SK-N-SH treated with all-trans-retinoic acid at 6 μM for 48 hours (cell line): Measurements from ENCODE around the gene NTMT1.

ENCODE experiments used
- ARNTL ChIP-seq: fragments of 450-650 bp; formaldehyde crosslinking; IDR thresholded peaks from 2 replicates; pipeline ENCODE4 v1.5.0; 2020; ENCODE audit warnings: low read depth, mild to moderate bottlenecking, moderate library complexity, borderline replicate concordance
- CSDC2 ChIP-seq: fragments of 250-450 bp; sonication (Bioruptor Pico); IDR thresholded peaks from 2 replicates; pipeline ENCODE4 v1.5.0; 2020; ENCODE audit warnings: mild to moderate bottlenecking, moderate library complexity
- ESRRG ChIP-seq: fragments of 250-450 bp; sonication (Bioruptor Pico); IDR thresholded peaks from 2 replicates; pipeline ENCODE4 v1.6.1; 2021; ENCODE audit warnings: mild to moderate bottlenecking
- PPARA ChIP-seq: fragments of 250-450 bp; sonication (Bioruptor Pico); IDR thresholded peaks from 2 replicates; pipeline ENCODE4 v1.5.0; 2020; ENCODE audit warnings: mild to moderate bottlenecking, borderline replicate concordance
- RARB ChIP-seq: fragments of 250-450 bp; sonication (Bioruptor Pico); IDR thresholded peaks from 2 replicates; pipeline ENCODE4 v1.8.0; 2021; ENCODE audit warnings: mild to moderate bottlenecking, moderate library complexity
- TOX ChIP-seq: fragments of 250-450 bp; sonication (Bioruptor Pico); IDR thresholded peaks from 2 replicates; pipeline ENCODE4 v1.8.0; 2021; ENCODE audit warnings: mild to moderate bottlenecking, moderate library complexity, borderline replicate concordance
- ZC3H10 ChIP-seq: fragments of 250-450 bp; sonication (Bioruptor Pico); IDR thresholded peaks from 2 replicates; pipeline ENCODE4 v1.5.1; 2021; ENCODE audit warnings: mild to moderate bottlenecking, moderate library complexity
- ZFP3 ChIP-seq: fragments of 250-450 bp; sonication (Bioruptor Pico); IDR thresholded peaks from 2 replicates; pipeline ENCODE4 v1.5.0; 2020; ENCODE audit warnings: mild to moderate bottlenecking, moderate library complexity
- ZNF565 ChIP-seq: fragments of 450-650 bp; formaldehyde crosslinking; conservative IDR thresholded peaks from 2 replicates; pipeline ENCODE4 v1.5.0; 2020; ENCODE audit warnings: low read depth, mild to moderate bottlenecking, moderate library complexity
- ZNF8 ChIP-seq: fragments of 450-650 bp; formaldehyde crosslinking; IDR thresholded peaks from 2 replicates; pipeline ENCODE4 v1.5.0; 2020; ENCODE audit warnings: mild to moderate bottlenecking, moderate library complexity
- TF ChIP-seq, protein P1 (sequence below): fragments of 250-450 bp; sonication (Bioruptor Pico); IDR thresholded peaks from 2 replicates; pipeline ENCODE4 v1.5.1; 2020; ENCODE audit warnings: low read depth, mild to moderate bottlenecking, moderate library complexity
- TF ChIP-seq, protein P2 (sequence below): fragments of 250-450 bp; sonication (Bioruptor Pico); IDR thresholded peaks from 2 replicates; pipeline ENCODE4 v1.5.1; 2021; ENCODE audit warnings: mild to moderate bottlenecking, moderate library complexity
- TF ChIP-seq, protein P3 (sequence below): fragments of 250-450 bp; sonication (Bioruptor Pico); IDR thresholded peaks from 2 replicates; pipeline ENCODE4 v1.8.0; 2020; ENCODE audit warnings: mild to moderate bottlenecking, moderate library complexity, borderline replicate concordance

DNA sequence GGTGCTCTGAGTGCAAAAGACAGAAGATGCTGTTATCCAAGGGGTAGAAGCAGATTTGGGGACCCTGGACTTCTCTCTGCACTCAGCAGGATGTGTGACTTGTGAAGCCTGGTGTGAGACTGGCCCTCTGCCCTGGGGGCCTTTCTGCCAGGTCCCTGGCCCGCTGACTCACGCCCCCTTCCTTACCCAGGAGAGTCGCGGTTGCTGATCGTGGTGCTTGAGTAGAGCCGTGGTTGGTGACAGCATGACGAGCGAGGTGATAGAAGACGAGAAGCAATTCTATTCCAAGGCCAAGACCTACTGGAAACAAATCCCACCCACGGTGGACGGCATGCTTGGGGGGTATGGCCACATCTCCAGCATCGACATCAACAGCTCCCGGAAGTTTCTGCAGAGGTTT lies 6.5 kb downstream of the NTMT1 start:
- TF ChIP-seq ZNF565 (CRISPR knock-in tag) (no peak), ARNTL (CRISPR knock-in tag) (no peak), PPARA (no peak), ESRRG (CRISPR knock-in tag) (no peak), TOX (CRISPR knock-in tag) (no peak), ZNF8 (CRISPR knock-in tag) (no peak), ZFP3 (CRISPR knock-in tag) (no peak), RARB (CRISPR knock-in tag) (no peak), CSDC2 (CRISPR knock-in tag) (no peak), ZC3H10 (CRISPR knock-in tag) (no peak)
- TF ChIP-seq, protein P1, sequence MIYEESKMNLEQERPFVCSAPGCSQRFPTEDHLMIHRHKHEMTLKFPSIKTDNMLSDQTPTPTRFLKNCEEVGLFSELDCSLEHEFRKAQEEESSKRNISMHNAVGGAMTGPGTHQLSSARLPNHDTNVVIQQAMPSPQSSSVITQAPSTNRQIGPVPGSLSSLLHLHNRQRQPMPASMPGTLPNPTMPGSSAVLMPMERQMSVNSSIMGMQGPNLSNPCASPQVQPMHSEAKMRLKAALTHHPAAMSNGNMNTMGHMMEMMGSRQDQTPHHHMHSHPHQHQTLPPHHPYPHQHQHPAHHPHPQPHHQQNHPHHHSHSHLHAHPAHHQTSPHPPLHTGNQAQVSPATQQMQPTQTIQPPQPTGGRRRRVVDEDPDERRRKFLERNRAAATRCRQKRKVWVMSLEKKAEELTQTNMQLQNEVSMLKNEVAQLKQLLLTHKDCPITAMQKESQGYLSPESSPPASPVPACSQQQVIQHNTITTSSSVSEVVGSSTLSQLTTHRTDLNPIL (CRISPR knock-in tag), result no peak
- TF ChIP-seq, protein P2, sequence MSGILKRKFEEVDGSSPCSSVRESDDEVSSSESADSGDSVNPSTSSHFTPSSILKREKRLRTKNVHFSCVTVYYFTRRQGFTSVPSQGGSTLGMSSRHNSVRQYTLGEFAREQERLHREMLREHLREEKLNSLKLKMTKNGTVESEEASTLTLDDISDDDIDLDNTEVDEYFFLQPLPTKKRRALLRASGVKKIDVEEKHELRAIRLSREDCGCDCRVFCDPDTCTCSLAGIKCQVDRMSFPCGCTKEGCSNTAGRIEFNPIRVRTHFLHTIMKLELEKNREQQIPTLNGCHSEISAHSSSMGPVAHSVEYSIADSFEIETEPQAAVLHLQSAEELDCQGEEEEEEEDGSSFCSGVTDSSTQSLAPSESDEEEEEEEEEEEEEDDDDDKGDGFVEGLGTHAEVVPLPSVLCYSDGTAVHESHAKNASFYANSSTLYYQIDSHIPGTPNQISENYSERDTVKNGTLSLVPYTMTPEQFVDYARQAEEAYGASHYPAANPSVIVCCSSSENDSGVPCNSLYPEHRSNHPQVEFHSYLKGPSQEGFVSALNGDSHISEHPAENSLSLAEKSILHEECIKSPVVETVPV, result no peak
- TF ChIP-seq, protein P3, sequence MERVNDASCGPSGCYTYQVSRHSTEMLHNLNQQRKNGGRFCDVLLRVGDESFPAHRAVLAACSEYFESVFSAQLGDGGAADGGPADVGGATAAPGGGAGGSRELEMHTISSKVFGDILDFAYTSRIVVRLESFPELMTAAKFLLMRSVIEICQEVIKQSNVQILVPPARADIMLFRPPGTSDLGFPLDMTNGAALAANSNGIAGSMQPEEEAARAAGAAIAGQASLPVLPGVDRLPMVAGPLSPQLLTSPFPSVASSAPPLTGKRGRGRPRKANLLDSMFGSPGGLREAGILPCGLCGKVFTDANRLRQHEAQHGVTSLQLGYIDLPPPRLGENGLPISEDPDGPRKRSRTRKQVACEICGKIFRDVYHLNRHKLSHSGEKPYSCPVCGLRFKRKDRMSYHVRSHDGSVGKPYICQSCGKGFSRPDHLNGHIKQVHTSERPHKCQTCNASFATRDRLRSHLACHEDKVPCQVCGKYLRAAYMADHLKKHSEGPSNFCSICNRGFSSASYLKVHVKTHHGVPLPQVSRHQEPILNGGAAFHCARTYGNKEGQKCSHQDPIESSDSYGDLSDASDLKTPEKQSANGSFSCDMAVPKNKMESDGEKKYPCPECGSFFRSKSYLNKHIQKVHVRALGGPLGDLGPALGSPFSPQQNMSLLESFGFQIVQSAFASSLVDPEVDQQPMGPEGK (CRISPR knock-in tag), result no peak
